IMR-90 (cell line): ENCODE data around the gene GAS7. TPM values are rescaled to one million over a fixed set of nuclear protein-coding genes. Genes with fewer than 3 reads are reported as not detected.
A peak's percentile ranks its signal among the peaks of the same experiment; 100 is the strongest.

Experiments
- ATAC-seq: fragments of 200-7000 bp; cut with Tn5 transposase; 2 replicates; pipeline ENCODE4 v1.9.1; 2020; ENCODE audit warnings: low read depth, mild to moderate bottlenecking, moderate library complexity
- BruUV-seq: library from RNA; stranded (reverse); fragments of 400-500 nt; replicated peaks from 2 replicates; lab custom pipeline; 2021; lab: Mats Ljungman, UMichigan
- CTCF ChIA-PET: fragments of 300-600 bp; formaldehyde crosslinking; extraction: SDS; loops from one replicate; lab custom pipeline; 2021; ENCODE audit warnings: antibody characterized with exemption; lab: Yijun Ruan, JAX
- POLR2A ChIA-PET: fragments of 300-600 bp; sonication (Branson Sonifier 250); formaldehyde crosslinking; loops from one replicate; lab custom pipeline; 2022; ENCODE audit warnings: antibody characterized with exemption; ENCODE audit not compliant: unreplicated experiment; lab: Charles Lee
- DNase-seq: peaks from one replicate; pipeline ENCODE4 v3.0.0; 2013
- H2AFZ ChIP-seq: replicated peaks from 2 replicates; pipeline ENCODE3; 2013; ENCODE audit warnings: low read length, mild to moderate bottlenecking; ENCODE audit not compliant: poor library complexity
- H2AK5ac ChIP-seq: 2 replicates; pipeline ENCODE4 v1.6.1; 2013; ENCODE audit warnings: low read depth, low read length, inconsistent platforms
- H2AK9ac ChIP-seq: replicated peaks from 2 replicates; pipeline ENCODE3; 2013; ENCODE audit warnings: mild to moderate bottlenecking, low read depth, low read length, moderate library complexity; ENCODE audit not compliant: poor library complexity
- H2BK120ac ChIP-seq: 2 replicates; pipeline ENCODE4 v1.6.1; 2013; ENCODE audit warnings: low read depth, low read length, inconsistent platforms
- H2BK15ac ChIP-seq: 3 replicates; pipeline ENCODE4 v1.6.1; 2013; ENCODE audit warnings: low read depth, low read length, inconsistent platforms
- H2BK20ac ChIP-seq: 2 replicates; pipeline ENCODE4 v1.6.1; 2013; ENCODE audit warnings: low read depth, mild to moderate bottlenecking, inconsistent platforms, low read length, moderate library complexity
- H2BK5ac ChIP-seq: 2 replicates; pipeline ENCODE4 v1.6.1; 2013; ENCODE audit warnings: mild to moderate bottlenecking, low read depth, low read length, inconsistent platforms; ENCODE audit not compliant: poor library complexity, severe bottlenecking
- H3K14ac ChIP-seq: replicated peaks from 2 replicates; pipeline ENCODE4 v1.6.1; 2013; ENCODE audit warnings: low read depth, low read length, inconsistent platforms
- H3K18ac ChIP-seq: 2 replicates; pipeline ENCODE4 v1.6.1; 2013; ENCODE audit warnings: low read depth, low read length, control low read depth
- H3K23ac ChIP-seq: 2 replicates; pipeline ENCODE4 v1.6.1; 2013; ENCODE audit warnings: low read depth, low read length, inconsistent platforms
- H3K27ac ChIP-seq: 2 replicates; pipeline ENCODE4 v1.5.1; 2013; ENCODE audit warnings: mild to moderate bottlenecking, control low read depth, low read length; ENCODE audit not compliant: insufficient read depth
- H3K27me3 ChIP-seq: 2 replicates; pipeline ENCODE4 v1.6.1; 2013; ENCODE audit warnings: low read length; ENCODE audit not compliant: control insufficient read depth, insufficient read depth
- H3K36me3 ChIP-seq: 2 replicates; pipeline ENCODE4 v1.6.1; 2013; ENCODE audit warnings: low read length, mixed read lengths; ENCODE audit not compliant: control insufficient read depth, insufficient read depth
- H3K4ac ChIP-seq: 2 replicates; pipeline ENCODE4 v1.6.1; 2013; ENCODE audit warnings: low read depth, low read length, inconsistent platforms
- H3K4me1 ChIP-seq: 2 replicates; pipeline ENCODE4 v1.6.1; 2013; ENCODE audit warnings: low read length, mixed read lengths; ENCODE audit not compliant: control insufficient read depth, insufficient read depth
- H3K4me2 ChIP-seq: 2 replicates; pipeline ENCODE4 v1.6.1; 2013; ENCODE audit warnings: low read depth, mild to moderate bottlenecking, control low read depth, low read length, moderate library complexity
- H3K4me3 ChIP-seq: 2 replicates; pipeline ENCODE4 v1.5.1; 2013; ENCODE audit warnings: low read depth, mild to moderate bottlenecking, control low read depth, low read length, moderate library complexity; ENCODE audit not compliant: insufficient read depth
- H3K56ac ChIP-seq: 2 replicates; pipeline ENCODE4 v1.6.1; 2013; ENCODE audit warnings: low read length, inconsistent platforms; ENCODE audit not compliant: insufficient read depth; ENCODE audit errors: extremely low read depth
- H3K79me1 ChIP-seq, 2 experiments: 2 replicates each; pipeline ENCODE4 v1.6.1; 2013; ENCODE audit warnings: low read length in 2 of 2, inconsistent platforms in 1 of 2, low read depth in 1 of 2
- H3K9ac ChIP-seq: 2 replicates; pipeline ENCODE4 v1.6.1; 2013; ENCODE audit warnings: low read depth, low read length, control low read depth
- H3K9me1 ChIP-seq: 2 replicates; pipeline ENCODE4 v1.6.1; 2013; ENCODE audit warnings: low read length, inconsistent platforms; ENCODE audit not compliant: insufficient read depth
- H3K9me3 ChIP-seq: 2 replicates; pipeline ENCODE4 v1.6.1; 2013; ENCODE audit warnings: low read length; ENCODE audit not compliant: control insufficient read depth, insufficient read depth
- H4K20me1 ChIP-seq: 2 replicates; pipeline ENCODE4 v1.6.1; 2013; ENCODE audit warnings: low read length, inconsistent platforms; ENCODE audit not compliant: insufficient read depth
- H4K5ac ChIP-seq: 2 replicates; pipeline ENCODE4 v1.6.1; 2013; ENCODE audit warnings: mild to moderate bottlenecking, low read depth, low read length, control low read depth
- H4K8ac ChIP-seq, 2 experiments: 2 replicates each; pipeline ENCODE4 v1.6.1; 2013; ENCODE audit warnings: low read depth in 2 of 2, low read length in 2 of 2, control low read depth in 1 of 2, inconsistent platforms in 1 of 2
- H4K91ac ChIP-seq: 2 replicates; pipeline ENCODE4 v1.6.1; 2013; ENCODE audit warnings: low read depth, low read length, inconsistent platforms; ENCODE audit not compliant: insufficient read depth
- BHLHE40 ChIP-seq: fragments of 150-350 bp; IDR thresholded peaks from 2 replicates; pipeline ENCODE4 v1.6.1; 2016; ENCODE audit warnings: mild to moderate bottlenecking, low read depth, low read length
- CEBPB ChIP-seq: IDR thresholded peaks from 2 replicates; pipeline ENCODE4 v1.6.1; 2012; ENCODE audit warnings: low read depth, low read length, improper control_type of control experiment
- CHD1 ChIP-seq: IDR thresholded peaks from 2 replicates; pipeline ENCODE4 v1.6.1; 2012; ENCODE audit warnings: low read depth, low read length, improper control_type of control experiment
- CTCF ChIP-seq: conservative IDR thresholded peaks from 2 replicates; pipeline ENCODE4 v1.5.1; 2012; ENCODE audit warnings: mild to moderate bottlenecking, low read depth, low read length, improper control_type of control experiment
- ELK1 ChIP-seq: fragments of 150-350 bp; IDR thresholded peaks from 2 replicates; pipeline ENCODE4 v1.6.1; 2016; ENCODE audit warnings: low read depth, mild to moderate bottlenecking, low read length, moderate library complexity, borderline replicate concordance
- FOS ChIP-seq: fragments of 150-350 bp; IDR thresholded peaks from 2 replicates; pipeline ENCODE4 v1.6.1; 2016; ENCODE audit warnings: low read depth, low read length
- MAFK ChIP-seq: IDR thresholded peaks from 2 replicates; pipeline ENCODE4 v1.6.1; 2012; ENCODE audit warnings: low read depth, low read length, improper control_type of control experiment
- MAZ ChIP-seq: IDR thresholded peaks from 2 replicates; pipeline ENCODE4 v1.6.1; 2012; ENCODE audit warnings: low read depth, mild to moderate bottlenecking, low read length, improper control_type of control experiment, moderate library complexity, borderline replicate concordance
- MXI1 ChIP-seq: IDR thresholded peaks from 2 replicates; pipeline ENCODE4 v1.6.1; 2012; ENCODE audit warnings: low read depth, mild to moderate bottlenecking, low read length, moderate library complexity, borderline replicate concordance
- NFE2L2 ChIP-seq: fragments of 150-350 bp; IDR thresholded peaks from 2 replicates; pipeline ENCODE4 v1.6.1; 2016; ENCODE audit warnings: low read depth, mild to moderate bottlenecking, low read length
- POLR2A ChIP-seq: IDR thresholded peaks from 2 replicates; pipeline ENCODE4 v1.6.1; 2012; ENCODE audit warnings: mild to moderate bottlenecking, low read depth, low read length
- RCOR1 ChIP-seq: IDR thresholded peaks from 2 replicates; pipeline ENCODE4 v1.6.1; 2012; ENCODE audit warnings: mild to moderate bottlenecking, low read length, improper control_type of control experiment; ENCODE audit not compliant: insufficient replicate concordance
- RFX5 ChIP-seq: IDR thresholded peaks from 2 replicates; pipeline ENCODE4 v1.8.0; 2012; ENCODE audit warnings: low read depth, mild to moderate bottlenecking, low read length, moderate library complexity
- USF2 ChIP-seq: fragments of 150-350 bp; IDR thresholded peaks from 2 replicates; pipeline ENCODE4 v1.6.1; 2017; ENCODE audit warnings: mild to moderate bottlenecking, antibody characterized with exemption, low read length, low read depth
- WGBS, 2 experiments: methylation state at CpG; one replicate each; pipeline versions ENCODE4 v1.1.5 to v1.1.7; 2013; ENCODE audit warnings: missing lambda C conversion rate in 2 of 2; ENCODE audit not compliant: insufficient read length in 1 of 2; ENCODE audit errors: extremely low coverage in 2 of 2; 5-methylcytosine and 5-hydroxymethylcytosine counted together
- dilution Hi-C: fragments of 300-500 bp; cut with HindIII; formaldehyde crosslinking; loops from one replicate; pipeline ENCODE4 v1.14.3; 2018; ENCODE audit warnings: low sequenced_read_pairs; ENCODE audit not compliant: unreplicated experiment
- in situ Hi-C: fragments of 300-500 bp; cut with MboI; formaldehyde crosslinking; loops from 3 replicates; pipeline ENCODE4 v1.14.3; 2019; ENCODE audit warnings: low sequenced_read_pairs, inconsistent platforms, mixed read lengths
- intact Hi-C: fragments of 100-400 bp; cut with micrococcal nuclease; formaldehyde crosslinking; loops from 2 replicates; pipeline ENCODE4 v1.10.0; 2022
- polyA plus RNA-seq, 3 experiments: library from polyadenylated mRNA; depleted of rRNA; stranded (reverse); fragments of >200 nt; gene quantifications; 2 replicates each; pipeline ENCODE4 v1.2.3, GENCODE V29; 2012; ENCODE audit warnings: low replicate concordance in 1 of 3
- total RNA-seq: library from RNA; depleted of rRNA; stranded (reverse); fragments of >200 nt; gene quantifications from 2 replicates; pipeline ENCODE4 v1.2.3, GENCODE V29; 2012

The GAS7 gene
- total and polyA plus RNA-seq, 2 of the 4 experiments (the other 2 are of a cell fraction) = 4.6 to 5.0 TPM

- no peak overlapping the region for H3K4ac ChIP-seq
- ATAC-seq (peak; percentile 43), DNase-seq (peak; percentile 57)
- peaks cover 4% of the 10 kb centered on the region; the same call in 1 of the 2 replicates for H3K4me1 ChIP-seq
- no peaks in the 10 kb centered on the region for H3K79me1 ChIP-seq
- H2BK5ac ChIP-seq = no peak overlapping the region
- no peak overlapping the region for H3K27ac ChIP-seq
- no peak overlapping the region for H2AFZ ChIP-seq
- WGBS, 2 experiments = no CpG with 5 or more reads among the region's 2 CpGs
- no peak overlapping the region for H2AK9ac ChIP-seq
- H3K9me1 ChIP-seq = peaks cover 5% of the 10 kb centered on the region; the same call in 1 of the 2 replicates
- no peak overlapping the region for H3K4me2 ChIP-seq
- no peak overlapping the region for H3K4me3 ChIP-seq
- H3K9ac ChIP-seq = no peak overlapping the region
- no peak overlapping the region for H3K56ac ChIP-seq
- H3K9me3 ChIP-seq = no peaks in the 10 kb centered on the region; the same call in 1 of the 2 replicates
- H2BK20ac ChIP-seq = no peak overlapping the region
- no peak overlapping the region for H3K14ac ChIP-seq
- intact Hi-C loops (no loop called here), dilution Hi-C loops (no loop called here), in situ Hi-C loops (no loop called here)
- H2AK5ac ChIP-seq = no peak overlapping the region
- H2BK120ac ChIP-seq = no peak overlapping the region
- H4K5ac ChIP-seq = no peak overlapping the region
- H3K18ac ChIP-seq = no peak overlapping the region
- ChIA-PET POLR2A (no interaction called here), CTCF (no interaction called here)
- no peaks in the 10 kb centered on the region; the same call in 1 of the 2 replicates for H3K36me3 ChIP-seq
- no peak overlapping the region for H4K8ac ChIP-seq
- H4K20me1 ChIP-seq = no peaks in the 10 kb centered on the region
- TF ChIP-seq POLR2A = no peak
- no peak for TF ChIP-seq CEBPB
- no peak for TF ChIP-seq BHLHE40
- TF ChIP-seq NFE2L2 = no peak
- TF ChIP-seq ELK1 = no peak
- TF ChIP-seq CHD1 = no peak
- TF ChIP-seq MAFK = no peak
- no peak for TF ChIP-seq MXI1
- TF ChIP-seq FOS = no peak
- TF ChIP-seq RFX5 = no peak
- no peak for TF ChIP-seq MAZ
- TF ChIP-seq USF2 = no peak
- no peak for TF ChIP-seq CTCF
- TF ChIP-seq RCOR1 = no peak
- no peaks in the 10 kb centered on the region for H3K27me3 ChIP-seq
- BruUV-seq = no TSS peak
- H2BK15ac ChIP-seq = no peak overlapping the region
- H4K91ac ChIP-seq = no peak overlapping the region
- H3K23ac ChIP-seq = no peak overlapping the region
These were observed 265.9 kb downstream of the GAS7 start for GRCh38 chr17:9932491-9932890.
